GM21526 (cell line): ENCODE results near the gene RFC3.
"Not testable (repeated sequence)": the region's sequence is repeated elsewhere in the genome, so short reads cannot be mapped to it uniquely, and the experiment has no call there.

Source experiments
- ATAC-seq: cut with Tn5 transposase; IDR thresholded peaks from one replicate; pipeline ENCODE4 v1.9.1; 2021; ENCODE audit warnings: moderate library complexity; ENCODE audit not compliant: unreplicated experiment, low FRiP score

The RFC3 gene

GRCh38 chr13:33806470-33807248 lies 11.3 kb upstream of the RFC3 start:
- no peak for ATAC-seq

GRCh38 chr13:33812829-33813228 lies 5.1 kb upstream of the RFC3 start:
- ATAC-seq = not testable (repeated sequence)

- no peak for ATAC-seq
These were observed 2.9 kb upstream of the RFC3 start for GRCh38 chr13:33815011-33815550.

- no peak for ATAC-seq
These were observed 1.0 kb upstream of the RFC3 start for GRCh38 chr13:33816912-33817311.

- peak; percentile 3 for ATAC-seq
These were observed 442 bp upstream of the RFC3 start for GRCh38 chr13:33817513-33817900.

- no peak for ATAC-seq
These were observed 7.1 kb downstream of the RFC3 start for GRCh38 chr13:33825083-33825482.

GRCh38 chr13:33827139-33827538 lies 9.2 kb downstream of the RFC3 start:
- no peak for ATAC-seq

GRCh38 chr13:33828431-33829129 lies 10.6 kb downstream of the RFC3 start:
- no peak for ATAC-seq

GRCh38 chr13:33832872-33833271 lies 14.9 kb downstream of the RFC3 start:
- ATAC-seq = no peak

- no peak for ATAC-seq
These were observed 20.7 kb downstream of the RFC3 start for GRCh38 chr13:33838647-33839046.

- ATAC-seq = no peak
These were observed 22.5 kb downstream of the RFC3 start for GRCh38 chr13:33840402-33840801.

GRCh38 chr13:33842207-33842606 lies 24.3 kb downstream of the RFC3 start:
- no peak for ATAC-seq

GRCh38 chr13:33842986-33843385 lies 25.0 kb downstream of the RFC3 start:
- ATAC-seq = no peak

GRCh38 chr13:33845572-33846302 lies 27.8 kb downstream of the RFC3 start:
- no peak for ATAC-seq

GRCh38 chr13:33846303-33847062 lies 28.5 kb downstream of the RFC3 start:
- no peak for ATAC-seq

- ATAC-seq = no peak
These were observed 31.3 kb downstream of the RFC3 start for GRCh38 chr13:33849211-33849610.

GRCh38 chr13:33855371-33855895 lies 37.5 kb downstream of the RFC3 start:
- no peak for ATAC-seq

- no peak for ATAC-seq
These were observed 41.8 kb downstream of the RFC3 start for GRCh38 chr13:33859691-33860303.

- no peak for ATAC-seq
These were observed 42.6 kb downstream of the RFC3 start for GRCh38 chr13:33860526-33860925.

- ATAC-seq = no peak
These were observed 44.1 kb downstream of the RFC3 start for GRCh38 chr13:33862016-33862415.
